Measurements from ENCODE around the gene WDR13. TPM values are rescaled to one million over a fixed set of nuclear protein-coding genes. Genes with fewer than 3 reads are reported as not detected.

WDR13 gene
- total and polyA plus RNA-seq, 4 donors, result 50.7 to 182 (median 166) TPM

- no peak for TF ChIP-seq CTCF (IDR thresholded peaks at IDR 0.05; ENCODE audit: control extremely low read depth, extremely low read depth)
- Histone ChIP-seq H3K4me3 (no peak overlapping the region), H3K9ac (ENCODE audit: insufficient read depth in 1 of 2, low read length in 2 of 2) (no peak overlapping the region), H3K9me3 (ENCODE audit: control insufficient read depth in 4 of 4, insufficient read depth in 3 of 4, low read length in 3 of 4) (no peaks in the 10 kb centered on the region), H3K4me1 (ENCODE audit: control insufficient read depth in 5 of 5, insufficient read depth in 5 of 5, low read length in 5 of 5) (peaks cover 0 to 7% (median 0%) of the 10 kb centered on the region in 5 donors), H3K36me3 (ENCODE audit: control insufficient read depth in 4 of 4, insufficient read depth in 4 of 4, low read length in 4 of 4) (no peaks in the 10 kb centered on the region), H3K27me3 (ENCODE audit: control insufficient read depth in 3 of 3, insufficient read depth in 3 of 3, low read length in 2 of 3) (no peaks in the 10 kb centered on the region), H3K27ac (ENCODE audit: low read depth in 1 of 2, low read length in 1 of 2) (peak overlapping the region; percentile 74 to 88)
- DNase-seq, result no peak
- no peak for ATAC-seq (ENCODE audit: insufficient read depth, low FRiP score)
- WGBS, 2 donors, result 83 to 91% methylated on average over 19 to 21 of the region's 21 CpGs
Measured at GRCh38 chrX:48590203-48591103, 6.8 kb upstream of the WDR13 start.

- Histone ChIP-seq H3K4me1 (ENCODE audit: control insufficient read depth in 5 of 5, insufficient read depth in 5 of 5, low read length in 5 of 5) (peaks cover 0 to 7% (median 0%) of the 10 kb centered on the region in 5 donors), H3K27me3 (ENCODE audit: control insufficient read depth in 3 of 3, insufficient read depth in 3 of 3, low read length in 2 of 3) (no peaks in the 10 kb centered on the region), H3K36me3 (ENCODE audit: control insufficient read depth in 4 of 4, insufficient read depth in 4 of 4, low read length in 4 of 4) (no peaks in the 10 kb centered on the region), H3K9ac (ENCODE audit: insufficient read depth in 1 of 2, low read length in 2 of 2) (no peak overlapping the region), H3K27ac (ENCODE audit: low read depth in 1 of 2, low read length in 1 of 2) (peak overlapping the region; percentile 88 to 89), H3K4me3 (no peak overlapping the region), H3K9me3 (ENCODE audit: control insufficient read depth in 4 of 4, insufficient read depth in 3 of 4, low read length in 3 of 4) (no peaks in the 10 kb centered on the region)
- DNase-seq, result peak in 2 of 3 donors; percentile 21 to 35
- WGBS, 2 donors, result 45 to 56% methylated on average over 9 of the region's 9 CpGs
- ATAC-seq (ENCODE audit: insufficient read depth, low FRiP score), result peak; percentile 79
- no peak for TF ChIP-seq CTCF (IDR thresholded peaks at IDR 0.05; ENCODE audit: control extremely low read depth, extremely low read depth)
Measured at GRCh38 chrX:48591255-48591791, 6.0 kb upstream of the WDR13 start.

- H3K27ac ChIP-seq (ENCODE audit: low read depth in 1 of 2, low read length in 1 of 2), result no peak overlapping the region
- no peaks in the 10 kb centered on the region for H3K27me3 ChIP-seq (ENCODE audit: control insufficient read depth in 3 of 3, insufficient read depth in 3 of 3, low read length in 2 of 3)
- ATAC-seq (ENCODE audit: insufficient read depth, low FRiP score), result no peak
- WGBS, 2 donors, result 77% methylated on average over 5 of the region's 5 CpGs
- no peak for TF ChIP-seq CTCF (IDR thresholded peaks at IDR 0.05; ENCODE audit: control extremely low read depth, extremely low read depth)
- peaks cover 0 to 3% (median 0%) of the 10 kb centered on the region in 4 donors for H3K9me3 ChIP-seq (ENCODE audit: control insufficient read depth in 4 of 4, insufficient read depth in 3 of 4, low read length in 3 of 4)
- no peaks in the 10 kb centered on the region for H3K36me3 ChIP-seq (ENCODE audit: control insufficient read depth in 4 of 4, insufficient read depth in 4 of 4, low read length in 4 of 4)
- no peak overlapping the region for H3K4me3 ChIP-seq
- peaks cover 0 to 7% (median 0%) of the 10 kb centered on the region in 5 donors for H3K4me1 ChIP-seq (ENCODE audit: control insufficient read depth in 5 of 5, insufficient read depth in 5 of 5, low read length in 5 of 5)
- no peak overlapping the region for H3K9ac ChIP-seq (ENCODE audit: insufficient read depth in 1 of 2, low read length in 2 of 2)
- DNase-seq, result no peak
Measured at GRCh38 chrX:48592971-48593370, 4.3 kb upstream of the WDR13 start.
